SK-N-SH (cell line): ENCODE data around the gene RAD51B. TPM values are rescaled to one million over a fixed set of nuclear protein-coding genes. Genes with fewer than 3 reads are reported as not detected.

Experiments
- CTCF ChIA-PET: fragments of 300-600, 350-600 bp; formaldehyde crosslinking; extraction: SDS; loops from one replicate; lab custom pipeline; 2021; lab: Yijun Ruan, JAX
- POLR2A ChIA-PET: fragments of 350-600 bp; sonication (Branson Sonifier 250); formaldehyde crosslinking; extraction: SDS; loops from one replicate; lab custom pipeline; 2020; ENCODE audit warnings: antibody characterized with exemption, inconsistent platforms; lab: Yijun Ruan, JAX
- DNase-seq: peaks from one replicate; pipeline ENCODE4 v3.0.0; 2012
- H2AFZ ChIP-seq: fragments of 200-600 bp; sonication (generic); 2 replicates; pipeline ENCODE4 v1.8.1; 2016; ENCODE audit warnings: antibody characterized with exemption, mild to moderate bottlenecking, low read depth
- H3F3A ChIP-seq: fragments of 200-600 bp; sonication (generic); replicated peaks from 2 replicates; pipeline ENCODE3; 2016; ENCODE audit warnings: antibody characterized with exemption, mild to moderate bottlenecking; ENCODE audit not compliant: insufficient read depth
- H3K27ac ChIP-seq, 2 experiments: fragments of 200-500 bp in 1 of 2; fragments of 200-600 bp in 1 of 2; sonication (Bioruptor generic) in 1 of 2; sonication (generic), shearing (Covaris generic) in 1 of 2; 2 replicates each; pipeline versions ENCODE4 v1.5.1 to v1.6.1; 2014 to 2016; ENCODE audit warnings: low read depth in 2 of 2, inconsistent platforms in 1 of 2, low read length in 1 of 2, mild to moderate bottlenecking in 1 of 2, mixed read lengths in 1 of 2
- H3K27me3 ChIP-seq: fragments of 200-600 bp; sonication (generic), shearing (Covaris generic); 2 replicates; pipeline ENCODE4 v1.6.1; 2016; ENCODE audit warnings: mixed run types; ENCODE audit not compliant: insufficient read depth
- H3K36me3 ChIP-seq, 2 experiments: fragments of 200-500 bp in 1 of 2; fragments of 200-600 bp in 1 of 2; sonication (Bioruptor generic) in 1 of 2; sonication (generic) in 1 of 2; replicated peaks in 1 of 2; 2 replicates each; pipeline versions ENCODE3 to v1.5.1; 2014 to 2016; ENCODE audit warnings: low read length in 1 of 2, mild to moderate bottlenecking in 1 of 2; ENCODE audit not compliant: insufficient read depth in 2 of 2, control insufficient read depth in 1 of 2
- H3K4me1 ChIP-seq, 2 experiments: fragments of 200-500 bp in 1 of 2; fragments of 200-600 bp in 1 of 2; sonication (Bioruptor generic) in 1 of 2; sonication (generic), shearing (Covaris generic) in 1 of 2; 2 replicates each; pipeline versions ENCODE4 v1.5.1 to v1.6.1; 2014 to 2016; ENCODE audit warnings: low read depth in 1 of 2, low read length in 1 of 2, mixed run types in 1 of 2; ENCODE audit not compliant: insufficient read depth in 2 of 2, control insufficient read depth in 1 of 2
- H3K4me2 ChIP-seq: fragments of 200-600 bp; sonication (generic), shearing (Covaris generic); 2 replicates; pipeline ENCODE4 v1.6.1; 2017; ENCODE audit warnings: mixed run types
- H3K4me3 ChIP-seq, 2 experiments: fragments of 200-500 bp in 1 of 2; fragments of 200-600 bp in 1 of 2; sonication (Bioruptor generic) in 1 of 2; sonication (generic), shearing (Covaris generic) in 1 of 2; 2 replicates each; pipeline versions ENCODE4 v1.5.1 to v1.8.1; 2014 to 2016; ENCODE audit warnings: low read depth in 2 of 2, inconsistent platforms in 1 of 2, low read length in 1 of 2, mild to moderate bottlenecking in 1 of 2, mixed read lengths in 1 of 2, moderate library complexity in 1 of 2
- H3K79me2 ChIP-seq: fragments of 200-600 bp; sonication (generic); 2 replicates; pipeline ENCODE4 v1.8.1; 2017; ENCODE audit warnings: mild to moderate bottlenecking; ENCODE audit not compliant: insufficient read depth
- H3K9ac ChIP-seq: fragments of 200-600 bp; sonication (generic); 2 replicates; pipeline ENCODE4 v1.6.1; 2017; ENCODE audit warnings: mixed run types
- H3K9me2 ChIP-seq: fragments of 200-600 bp; sonication (generic); 2 replicates; pipeline ENCODE4 v1.6.1; 2017; ENCODE audit warnings: mixed run types
- H3K9me3 ChIP-seq: fragments of 200-600 bp; sonication (generic); 2 replicates; pipeline ENCODE4 v1.6.1; 2017; ENCODE audit warnings: mixed run types, mild to moderate bottlenecking, moderate library complexity
- H4K20me1 ChIP-seq: fragments of 200-600 bp; sonication (generic); 2 replicates; pipeline ENCODE4 v1.6.1; 2017; ENCODE audit warnings: mild to moderate bottlenecking, mixed run types; ENCODE audit not compliant: insufficient read depth
- CHD2 ChIP-seq: fragments of 150-350 bp; IDR thresholded peaks from 2 replicates; pipeline ENCODE4 v1.6.1; 2018; ENCODE audit warnings: low read length; ENCODE audit not compliant: partially characterized antibody
- ELF1 ChIP-seq: IDR thresholded peaks from 2 replicates; pipeline ENCODE4 v1.4.0; 2012
- EP300 ChIP-seq, 2 experiments: IDR thresholded peaks; 2 replicates each; pipeline versions ENCODE4 v1.4.0 to v1.6.1; 2012; ENCODE audit warnings: borderline replicate concordance in 1 of 2, low read depth in 1 of 2, low read length in 1 of 2
- EZH2phosphoT487 ChIP-seq: fragments of 200-600 bp; sonication (generic); IDR thresholded peaks from 2 replicates; pipeline ENCODE4 v1.6.1; 2017; ENCODE audit warnings: low read depth, mixed run types, mild to moderate bottlenecking, antibody characterized with exemption, moderate library complexity, borderline replicate concordance
- GABPA ChIP-seq: IDR thresholded peaks from 2 replicates; pipeline ENCODE4 v1.4.0; 2012; ENCODE audit warnings: low read depth, mild to moderate bottlenecking
- GATA2 ChIP-seq: sonication (generic); formaldehyde crosslinking; IDR thresholded peaks from 2 replicates; pipeline ENCODE4 v1.5.0; 2020; ENCODE audit warnings: mild to moderate bottlenecking, missing genetic modification reagents
- JUND ChIP-seq: IDR thresholded peaks from 2 replicates; pipeline ENCODE4 v1.4.0; 2012
- MEF2A ChIP-seq: IDR thresholded peaks from 2 replicates; pipeline ENCODE4 v1.4.0; 2012; ENCODE audit warnings: low read depth, borderline replicate concordance
- MXI1 ChIP-seq: IDR thresholded peaks from 2 replicates; pipeline ENCODE4 v1.6.1; 2012; ENCODE audit warnings: mild to moderate bottlenecking, low read depth, low read length, improper control_type of control experiment
- NRF1 ChIP-seq: IDR thresholded peaks from 2 replicates; pipeline ENCODE4 v1.6.1; 2012; ENCODE audit warnings: low read depth, mild to moderate bottlenecking, low read length
- POLR2AphosphoS5 ChIP-seq: IDR thresholded peaks from 2 replicates; pipeline ENCODE4 v1.6.1; 2012; ENCODE audit warnings: low read depth, low read length
- RAD21 ChIP-seq: IDR thresholded peaks from 2 replicates; pipeline ENCODE4 v1.6.1; 2012; ENCODE audit warnings: mild to moderate bottlenecking, low read length
- RCOR1 ChIP-seq: fragments of 150-350 bp; IDR thresholded peaks from 2 replicates; pipeline ENCODE4 v1.6.1; 2017; ENCODE audit warnings: antibody characterized with exemption, low read length
- REST ChIP-seq: IDR thresholded peaks from 2 replicates; pipeline ENCODE4 v1.6.1; 2012; ENCODE audit warnings: mild to moderate bottlenecking, low read depth, low read length, moderate library complexity
- SIN3A ChIP-seq: IDR thresholded peaks from 2 replicates; pipeline ENCODE4 v1.6.1; 2012; ENCODE audit warnings: low read depth, mild to moderate bottlenecking, low read length, moderate library complexity, borderline replicate concordance
- SMC3 ChIP-seq: IDR thresholded peaks from 2 replicates; pipeline ENCODE4 v1.6.1; 2012; ENCODE audit warnings: low read depth, low read length, improper control_type of control experiment
- TEAD4 ChIP-seq: IDR thresholded peaks from 2 replicates; pipeline ENCODE4 v1.4.0; 2012; ENCODE audit warnings: mild to moderate bottlenecking, borderline replicate concordance; ENCODE audit not compliant: insufficient read depth
- USF1 ChIP-seq: IDR thresholded peaks from 2 replicates; pipeline ENCODE4 v1.4.0; 2012; ENCODE audit warnings: low read depth, borderline replicate concordance
- YY1 ChIP-seq: IDR thresholded peaks from 2 replicates; pipeline ENCODE4 v1.4.0; 2012; ENCODE audit warnings: low read depth, mild to moderate bottlenecking
- WGBS: methylation state at CpG from one replicate; pipeline ENCODE4 v1.1.6; 2017; ENCODE audit warnings: low lambda C conversion rate; 5-methylcytosine and 5-hydroxymethylcytosine counted together
- polyA plus RNA-seq, 3 experiments: library from polyadenylated mRNA; depleted of rRNA; stranded (reverse); fragments of >200 nt; gene quantifications; 2 replicates each; pipeline ENCODE4 v1.2.3, GENCODE V29; 2012

Gene RAD51B
- polyA plus RNA-seq, 1 of the 3 experiments (the other 2 are of a cell fraction): 6.0 TPM

GRCh38 chr14:68655911-68656316 is 836.3 kb downstream of the RAD51B start:
- ChIA-PET CTCF (interaction anchor here (0.6 to 3.1 kb wide), 12 partner anchors 16 to 407 kb away, joined by 3 to 13 read pairs (median 3); no protein-coding TSS in a partner anchor), POLR2A (interaction anchor here (1.2 to 1.7 kb wide), 3 partner anchors 18 to 159 kb away, joined by 3 to 7 read pairs (median 3); no protein-coding TSS in a partner anchor)
- no peaks in the 10 kb centered on the region for H3K9me3 ChIP-seq
- H4K20me1 ChIP-seq: no peaks in the 10 kb centered on the region
- no peak overlapping the region for H3K9ac ChIP-seq
- no peak overlapping the region for H3K4me3 ChIP-seq
- peak; percentile 40 for DNase-seq
- H2AFZ ChIP-seq: no peak overlapping the region
- no peaks in the 10 kb centered on the region for H3K27me3 ChIP-seq
- peak overlapping the region in 1 of 2 experiments; percentile 91; a peak in 2 of 4 replicates for H3K27ac ChIP-seq
- H3K4me1 ChIP-seq: peaks cover 10 to 39% of the 10 kb centered on the region in 2 experiments; a peak in 3 of 4 replicates
- WGBS: no CpG with 5 or more reads among the region's 1 CpG
- TF ChIP-seq GATA2 (no peak), ELF1 (no peak), NRF1 (no peak), EZH2phosphoT487 (no peak), REST (no peak), SMC3 (peak; percentile 33; the same call in 1 of the 2 replicates), EP300 (IDR thresholded peaks at IDR 0.05; ENCODE audit: borderline replicate concordance in 1 of 2, low read depth in 1 of 2, low read length in 1 of 2) (no peak), RAD21 (peak; percentile 55), MEF2A (no peak), GABPA (no peak), CHD2 (no peak), USF1 (no peak)
- no peaks in the 10 kb centered on the region for H3K36me3 ChIP-seq
- no peaks in the 10 kb centered on the region for H3K9me2 ChIP-seq
- no peaks in the 10 kb centered on the region for H3F3A ChIP-seq
- peak overlapping the region; percentile 6; the same call in 1 of the 2 replicates for H3K4me2 ChIP-seq
- H3K79me2 ChIP-seq: no peaks in the 10 kb centered on the region

GRCh38 chr14:68656452-68656851 is 836.9 kb downstream of the RAD51B start:
- no peaks in the 10 kb centered on the region for H3K79me2 ChIP-seq
- H2AFZ ChIP-seq: no peak overlapping the region
- no peaks in the 10 kb centered on the region for H3K9me3 ChIP-seq
- H3K9ac ChIP-seq: no peak overlapping the region
- ChIA-PET POLR2A (interaction anchor here (1.7 kb wide), 1 partner anchor 131 kb away, joined by 7 read pairs; no protein-coding TSS in a partner anchor), CTCF (interaction anchor here (0.6 to 3.1 kb wide), 8 partner anchors 32 to 408 kb away, joined by 3 to 13 read pairs (median 4); no protein-coding TSS in a partner anchor)
- no peak overlapping the region for H3K4me3 ChIP-seq
- H3K36me3 ChIP-seq: no peaks in the 10 kb centered on the region
- H3K27me3 ChIP-seq: no peaks in the 10 kb centered on the region
- no peaks in the 10 kb centered on the region for H3K9me2 ChIP-seq
- no peak for TF ChIP-seq SMC3
- no peak for TF ChIP-seq MXI1
- no peak for TF ChIP-seq POLR2AphosphoS5
- TF ChIP-seq TEAD4: no peak
- no peak for TF ChIP-seq GATA2
- no peak for TF ChIP-seq MEF2A
- no peak for TF ChIP-seq USF1
- no peak for TF ChIP-seq CHD2
- TF ChIP-seq NRF1: no peak
- TF ChIP-seq JUND: no peak
- no peak for TF ChIP-seq SIN3A
- TF ChIP-seq GABPA: no peak
- TF ChIP-seq YY1: no peak
- TF ChIP-seq RCOR1: no peak
- TF ChIP-seq EP300 (IDR thresholded peaks at IDR 0.05; ENCODE audit: borderline replicate concordance in 1 of 2, low read depth in 1 of 2, low read length in 1 of 2): no peak
- H3K4me2 ChIP-seq: no peak overlapping the region
- H3K27ac ChIP-seq: no peak overlapping the region
- no peak for DNase-seq
- peaks cover 10 to 39% of the 10 kb centered on the region in 2 experiments; a peak in 3 of 4 replicates for H3K4me1 ChIP-seq
- 100% methylated on average over 6 of the region's 8 CpGs for WGBS
- H3F3A ChIP-seq: no peaks in the 10 kb centered on the region
- H4K20me1 ChIP-seq: no peaks in the 10 kb centered on the region
